GM21737 (cell line): ENCODE measurements around the gene MLPH.

Experiments
- ATAC-seq: cut with Tn5 transposase; IDR thresholded peaks from one replicate; pipeline ENCODE4 v1.9.1; 2021; ENCODE audit warnings: mild to moderate bottlenecking, moderate library complexity; ENCODE audit not compliant: unreplicated experiment

The MLPH gene

GRCh38 chr2:237538901-237539300 lies 51.9 kb downstream of the MLPH start:
- no peak for ATAC-seq

GRCh38 chr2:237539681-237540080 lies 52.6 kb downstream of the MLPH start:
- ATAC-seq = no peak

DNA sequence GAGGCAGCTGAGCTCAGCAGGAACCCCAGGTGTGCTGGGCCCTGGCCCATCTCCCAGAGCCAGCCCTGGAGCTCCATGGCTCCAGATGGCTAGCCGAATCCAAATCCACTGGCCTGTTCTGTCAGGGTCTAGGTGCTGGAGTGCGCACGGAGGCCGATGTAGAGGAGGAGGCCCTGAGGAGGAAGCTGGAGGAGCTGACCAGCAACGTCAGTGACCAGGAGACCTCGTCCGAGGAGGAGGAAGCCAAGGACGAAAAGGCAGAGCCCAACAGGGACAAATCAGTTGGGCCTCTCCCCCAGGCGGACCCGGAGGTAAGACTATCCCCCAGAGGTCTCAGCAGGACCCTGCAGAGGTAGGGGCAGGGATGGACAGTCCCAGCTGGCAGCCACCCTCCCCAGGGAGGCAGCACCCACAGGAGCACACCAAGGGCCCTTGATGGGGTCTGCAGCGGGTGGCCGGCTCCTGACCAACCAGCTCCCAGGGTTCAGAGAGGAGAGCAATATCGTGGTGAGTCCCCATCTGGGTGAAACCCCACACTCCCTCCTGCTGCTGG lies 53.2 kb downstream of the MLPH start:
- ATAC-seq = no peak

DNA sequence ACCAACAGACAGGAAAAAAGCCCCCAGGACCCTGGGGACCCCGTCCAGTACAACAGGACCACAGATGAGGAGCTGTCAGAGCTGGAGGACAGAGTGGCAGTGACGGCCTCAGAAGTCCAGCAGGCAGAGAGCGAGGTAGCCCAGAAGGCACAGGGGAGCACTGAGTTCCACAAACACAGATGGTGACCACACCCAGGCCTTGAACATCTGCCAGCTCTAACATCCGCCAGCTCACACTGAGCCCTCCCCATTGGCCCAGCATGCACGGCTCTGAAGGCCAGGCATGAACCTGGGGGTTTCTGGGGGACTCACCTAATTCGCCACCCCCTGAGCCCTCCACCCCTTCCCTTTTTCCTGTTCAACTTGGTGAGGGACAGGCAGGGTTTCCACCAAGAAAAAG lies 53.8 kb downstream of the MLPH start:
- ATAC-seq = no peak

DNA sequence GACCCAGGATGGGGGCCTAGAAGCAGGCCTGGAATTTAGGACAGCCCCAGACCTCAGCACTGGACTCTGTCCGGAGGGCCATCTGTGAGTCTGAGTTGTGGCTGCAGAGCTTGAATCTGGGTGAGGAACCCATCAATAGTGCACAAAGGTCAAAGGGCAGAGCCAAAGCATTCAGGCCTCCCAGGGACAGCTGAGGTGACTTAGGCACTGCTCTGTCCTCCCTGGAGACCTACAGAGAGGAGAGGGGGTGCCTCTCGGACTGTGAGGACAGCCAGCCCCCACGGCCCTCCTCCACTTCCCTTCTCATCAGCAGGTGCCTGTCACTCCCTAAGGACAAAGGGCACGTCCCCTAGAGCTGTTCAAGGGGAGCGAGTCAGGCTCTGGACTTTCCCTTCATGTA lies 54.2 kb downstream of the MLPH start:
- no peak for ATAC-seq

GRCh38 chr2:237542001-237542704 lies 55.1 kb downstream of the MLPH start:
- no peak for ATAC-seq

DNA sequence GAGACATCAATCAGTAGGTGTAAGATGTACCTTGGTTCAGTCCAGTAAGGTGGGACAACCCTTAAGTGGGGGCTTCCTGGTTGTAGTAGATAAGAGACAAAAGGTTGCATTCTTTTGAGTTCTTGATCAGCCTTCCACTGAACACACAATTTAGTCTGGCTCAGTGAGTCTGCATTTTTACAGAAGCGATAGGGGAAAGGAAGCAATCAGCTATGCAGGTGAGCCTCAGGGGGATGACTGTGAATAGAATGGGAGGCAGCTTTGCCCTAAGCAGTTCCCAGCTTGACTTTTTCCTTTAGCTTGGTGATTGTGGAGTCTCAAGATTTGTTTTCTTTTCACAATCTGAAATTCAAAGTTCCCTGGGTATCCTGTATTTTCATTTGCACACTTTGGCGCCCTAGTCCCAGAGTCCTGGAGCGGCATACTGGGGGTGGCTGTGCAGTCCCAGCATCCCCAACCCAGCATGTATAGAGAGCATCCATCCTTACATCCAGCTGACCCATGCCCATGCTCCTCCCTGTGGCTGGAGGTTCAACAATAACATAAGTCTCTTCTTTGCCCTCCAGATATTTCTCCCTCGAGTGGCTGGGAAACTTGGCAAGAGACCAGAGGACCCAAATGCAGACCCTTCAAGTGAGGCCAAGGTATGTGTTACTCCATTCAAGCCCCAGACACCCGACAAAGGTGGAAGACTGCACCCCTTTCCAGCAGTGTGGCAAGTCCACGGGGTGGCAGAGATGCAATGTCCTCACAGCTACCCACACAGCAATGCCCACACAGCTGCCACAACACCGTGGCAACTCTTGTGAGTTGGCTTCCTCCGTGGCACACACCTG lies 59.2 kb downstream of the MLPH start:
- no peak for ATAC-seq

DNA sequence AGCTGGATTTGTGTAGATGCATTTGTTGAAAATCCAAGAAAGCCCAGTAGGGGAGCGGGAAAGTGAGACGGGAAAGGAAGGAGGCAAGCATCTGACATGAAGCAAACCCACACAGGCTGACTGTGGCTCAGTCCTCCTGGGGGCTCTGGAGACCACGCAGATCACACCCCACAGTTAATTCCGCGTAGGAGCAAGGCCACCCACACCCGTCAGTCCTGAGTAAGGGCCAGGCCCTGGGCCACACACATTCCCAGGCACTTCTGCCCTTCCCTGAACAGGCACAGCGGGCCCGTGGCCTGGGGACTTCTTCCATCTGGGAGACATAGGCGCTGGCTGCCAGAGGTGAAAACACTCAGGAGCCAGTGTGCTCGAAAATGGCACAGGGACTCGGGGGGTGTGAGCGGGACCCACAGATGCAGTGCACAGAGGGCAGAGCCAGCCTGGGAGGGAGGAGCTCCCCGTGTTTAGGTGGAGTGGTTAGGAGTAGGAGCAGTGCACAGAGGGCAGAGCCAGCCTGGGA lies 59.9 kb downstream of the MLPH start:
- ATAC-seq = no peak

- ATAC-seq = no peak
These were observed 60.9 kb downstream of the MLPH start for GRCh38 chr2:237547841-237548416.

DNA sequence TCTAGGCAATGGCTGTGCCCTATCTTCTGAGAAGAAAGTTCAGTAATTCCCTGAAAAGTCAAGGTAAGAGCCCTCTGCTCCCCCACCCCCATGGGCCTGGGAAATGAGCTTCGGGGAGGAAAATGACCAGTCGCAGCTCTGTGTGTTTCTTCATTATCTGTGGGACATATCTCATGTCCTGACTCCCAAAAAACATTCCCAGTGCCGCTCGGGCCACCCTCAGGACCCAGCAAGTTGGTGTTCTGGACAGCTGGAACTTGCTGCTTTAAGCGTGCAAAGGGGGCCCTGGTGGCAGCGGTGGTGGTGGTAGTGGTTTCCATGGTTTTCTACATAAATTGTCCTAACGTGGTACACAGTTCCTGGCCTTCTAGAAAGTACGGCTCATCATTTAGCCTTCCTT lies 62.2 kb downstream of the MLPH start:
- ATAC-seq = no peak

DNA sequence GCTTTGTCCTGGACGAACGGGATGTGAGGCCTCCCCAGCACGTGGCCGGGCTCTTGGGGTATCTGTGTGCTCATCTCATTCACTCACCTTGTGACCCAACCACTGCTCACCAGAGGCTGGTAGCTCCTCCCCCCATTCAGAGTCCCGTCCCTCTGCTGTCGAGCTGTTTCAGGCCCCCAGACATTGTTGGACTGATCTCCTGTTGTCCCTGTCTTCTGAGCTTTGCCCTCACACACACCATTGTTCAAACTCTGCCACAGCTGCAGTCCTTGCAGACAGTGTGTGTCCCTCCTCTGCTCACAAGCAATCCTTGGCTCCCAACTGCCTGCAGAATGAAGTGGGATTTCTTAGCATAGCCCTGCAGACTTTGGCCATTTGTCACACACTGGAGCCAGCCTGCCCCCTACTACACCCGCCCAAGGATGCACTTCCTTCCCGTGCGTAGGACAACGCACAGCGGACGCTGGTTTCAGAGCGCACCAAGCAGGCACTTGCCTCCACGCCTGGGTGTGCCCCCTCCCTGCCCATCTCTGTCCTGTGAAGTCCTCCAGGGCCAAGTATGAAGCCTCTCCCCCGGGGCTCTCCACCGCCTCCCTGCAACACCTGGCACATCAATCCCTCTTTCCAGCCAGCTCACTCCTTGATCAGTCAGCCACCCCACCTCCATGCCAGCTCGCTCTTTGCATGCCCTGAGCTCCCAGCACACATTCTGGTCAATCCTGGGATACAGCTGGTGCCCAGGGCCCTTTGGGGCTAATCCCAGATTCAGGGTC lies 62.8 kb downstream of the MLPH start:
- no peak for ATAC-seq

- no peak for ATAC-seq
These were observed 64.1 kb downstream of the MLPH start for GRCh38 chr2:237551071-237551574.

- ATAC-seq = no peak
These were observed 65.9 kb downstream of the MLPH start for GRCh38 chr2:237552908-237553307.

- ATAC-seq = no peak
These were observed 66.9 kb downstream of the MLPH start for GRCh38 chr2:237553948-237554347.

DNA sequence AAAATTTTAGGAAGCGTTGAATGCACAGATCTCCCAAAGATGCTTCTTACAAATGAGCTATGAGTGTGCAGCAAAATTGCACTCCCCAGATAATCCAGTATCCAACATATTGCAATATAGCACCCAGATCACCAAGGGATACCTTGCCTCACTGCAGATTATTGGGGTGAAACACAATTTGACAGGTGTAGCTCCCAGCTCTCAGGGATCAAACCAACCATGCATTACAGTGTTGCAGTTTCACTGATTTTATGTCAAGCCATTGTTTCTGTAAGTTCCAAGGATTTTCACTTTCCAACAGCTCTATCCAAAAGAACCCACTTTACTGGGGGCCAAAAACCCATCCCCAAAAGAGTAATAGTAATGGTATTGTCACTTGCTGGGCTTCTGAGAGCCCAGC lies 68.5 kb downstream of the MLPH start:
- ATAC-seq = no peak

GRCh38 chr2:237556773-237557632 lies 70.0 kb downstream of the MLPH start:
- ATAC-seq = peak; percentile 91

DNA sequence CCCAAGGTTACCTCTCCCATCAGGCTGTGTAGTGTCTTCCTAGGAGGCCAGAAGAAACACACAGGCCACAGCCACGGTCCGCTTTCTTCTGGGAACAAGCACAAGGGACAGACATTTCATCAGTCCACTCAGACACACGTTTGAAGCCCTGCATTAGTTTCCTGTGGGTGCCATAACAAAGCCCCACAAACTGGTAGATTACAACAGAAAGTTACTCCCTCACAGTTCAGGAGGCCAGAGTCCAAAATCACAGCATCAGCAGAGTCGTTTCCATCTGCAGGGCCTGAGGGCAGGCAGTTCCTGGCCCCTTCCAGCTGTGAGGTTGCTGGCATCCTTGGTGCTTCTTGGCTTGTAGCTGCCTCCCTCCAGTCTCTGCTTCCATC lies 70.6 kb downstream of the MLPH start:
- ATAC-seq = peak; percentile 24

DNA sequence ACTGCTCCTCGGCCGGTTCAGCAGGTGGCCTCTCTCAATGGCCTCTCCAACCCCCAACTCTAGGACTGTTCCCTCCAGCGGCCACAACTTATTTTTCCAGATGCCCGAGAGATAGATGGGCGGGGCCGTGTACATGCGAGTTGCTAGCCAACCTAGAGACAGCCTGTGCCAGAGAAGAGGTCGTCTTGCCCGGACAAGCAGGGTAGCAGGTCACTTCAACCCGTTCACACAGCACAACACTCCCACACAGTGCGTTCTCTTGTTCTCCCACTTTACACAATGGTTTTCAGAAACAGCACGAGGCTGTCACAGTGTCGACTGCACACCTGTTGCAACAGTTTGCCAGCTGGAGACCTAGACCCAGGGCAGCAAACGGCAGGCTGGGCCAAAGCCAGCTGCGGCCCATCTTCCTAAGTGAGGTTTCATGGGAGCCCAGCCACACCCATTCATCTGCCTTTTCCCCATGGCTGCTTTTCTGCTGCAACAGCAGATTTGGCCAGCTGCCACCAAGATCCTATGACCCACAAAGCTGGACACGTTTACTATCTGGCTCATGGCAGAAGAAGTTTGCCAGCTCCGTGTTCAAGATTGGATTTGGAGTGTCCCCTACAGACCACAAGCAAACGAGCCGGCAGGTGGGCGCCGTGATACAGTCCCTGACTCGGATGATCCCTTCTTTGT lies 72.0 kb downstream of the MLPH start:
- ATAC-seq = no peak

DNA sequence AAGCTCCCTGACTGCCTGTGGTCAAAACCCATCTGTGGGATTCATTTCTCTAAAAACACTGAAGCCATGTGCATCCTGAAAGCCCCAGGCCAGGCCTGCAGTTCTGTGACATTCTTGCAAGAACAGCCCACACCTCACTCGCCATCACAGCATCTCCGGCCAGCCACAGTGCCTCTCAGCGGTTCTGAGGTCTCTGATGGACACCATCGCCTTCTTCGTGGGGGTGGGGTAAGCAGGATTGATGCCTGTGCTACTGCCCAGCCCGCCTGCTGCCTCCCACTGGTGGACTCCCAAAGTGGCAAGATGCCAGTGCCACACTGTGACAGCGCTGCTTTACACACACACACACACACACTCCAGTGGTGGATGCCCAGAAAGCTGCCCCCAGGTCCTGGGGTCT lies 74.2 kb downstream of the MLPH start:
- ATAC-seq = no peak
